HG02610 (cell line): Measurements from ENCODE around the gene PANX2.

ENCODE experiments used
- ATAC-seq: cut with Tn5 transposase; IDR thresholded peaks from one replicate; pipeline ENCODE4 v1.9.1; 2021; ENCODE audit warnings: mild to moderate bottlenecking, moderate library complexity; ENCODE audit not compliant: unreplicated experiment

PANX2 gene

DNA sequence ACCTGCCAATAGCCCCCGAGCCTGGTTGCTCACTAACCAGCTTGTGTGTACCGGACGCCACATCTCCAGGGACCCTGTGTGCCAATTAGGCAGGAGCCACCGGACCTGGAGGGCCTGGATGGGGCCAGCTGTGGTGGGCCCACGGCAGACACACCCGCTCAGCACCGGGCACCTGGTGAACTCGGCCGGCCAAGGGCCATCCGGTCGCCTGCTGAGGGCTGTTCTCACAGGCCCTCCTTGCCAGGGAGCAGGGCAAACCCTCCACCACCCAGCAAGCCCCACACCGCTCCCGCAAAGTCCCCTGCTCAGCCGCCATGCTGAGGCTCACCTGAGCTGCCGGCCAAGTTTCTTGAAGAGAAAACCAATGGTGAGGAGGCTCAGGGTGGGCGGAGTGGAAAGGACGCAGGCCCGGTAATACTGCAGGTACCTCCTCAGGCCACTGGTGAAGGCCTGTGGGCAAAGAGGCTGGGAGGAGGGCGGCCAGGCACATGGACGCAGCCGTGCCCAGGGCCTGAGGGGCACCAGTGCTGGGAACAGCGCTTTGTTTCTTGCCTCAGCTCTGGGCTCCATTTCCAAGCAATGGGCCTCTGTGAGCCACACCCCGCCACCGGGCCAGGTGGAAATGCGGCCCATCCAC, 57.2 kb downstream of the PANX2 start:
- ATAC-seq = no peak

DNA sequence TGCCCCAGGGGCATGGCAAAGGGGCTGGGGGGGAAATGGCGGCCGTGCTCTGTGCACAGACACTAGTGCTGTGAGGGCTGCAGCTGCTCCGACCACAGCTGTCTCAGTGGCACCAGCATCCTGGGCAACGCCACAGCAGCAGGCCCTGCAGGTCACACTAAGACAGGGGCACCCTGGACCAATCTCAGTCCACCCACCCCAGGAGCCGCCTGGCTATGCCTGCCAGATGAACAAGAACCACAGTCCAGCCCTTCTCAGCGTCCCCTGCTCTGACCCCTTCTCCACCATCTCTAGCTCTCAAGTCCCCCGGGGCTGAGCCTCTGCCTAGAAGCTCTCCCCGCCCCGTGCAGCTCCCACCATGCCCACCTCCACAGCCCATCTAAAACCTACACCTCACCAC, 57.8 kb downstream of the PANX2 start:
- no peak for ATAC-seq

DNA sequence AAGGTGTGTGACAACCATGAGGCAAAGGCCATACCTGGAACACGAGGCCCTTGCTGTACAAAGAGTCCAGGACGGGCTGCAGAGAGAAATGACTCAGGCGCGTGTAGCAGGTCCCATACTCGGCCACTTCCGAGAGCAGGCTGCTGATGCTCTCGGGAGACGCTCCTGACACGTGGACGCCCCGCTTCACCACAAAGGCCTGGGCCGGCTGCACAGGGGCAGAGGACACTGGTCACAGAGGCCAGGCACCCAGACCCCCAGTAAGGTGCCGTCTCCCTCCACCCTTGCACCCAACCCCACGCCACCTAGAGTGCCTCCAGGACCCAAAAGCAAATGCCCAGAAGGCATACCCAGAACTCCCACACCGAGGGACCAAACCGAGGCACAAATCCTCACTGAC, 58.8 kb downstream of the PANX2 start:
- ATAC-seq = no peak
